A673 (cell line): ENCODE measurements around the gene MMEL1.

Source experiments
- CTCF ChIP-seq: fragments of 300-800, 200-600 bp; sonication (generic); conservative IDR thresholded peaks from 2 replicates; pipeline ENCODE4 v1.5.1; 2017; ENCODE audit warnings: low read depth, mild to moderate bottlenecking, antibody characterized with exemption, low read length, moderate library complexity, mixed read lengths
- EZH2 ChIP-seq: fragments of 200-600 bp; sonication (generic); IDR thresholded peaks from 2 replicates; pipeline ENCODE4 v1.6.1; 2017; ENCODE audit warnings: borderline replicate concordance, low read depth, mild to moderate bottlenecking, mixed read lengths, antibody characterized with exemption, low read length; ENCODE audit not compliant: poor library complexity, severe bottlenecking

- TF ChIP-seq CTCF (no peak), EZH2 (no peak)
Measured at GRCh38 chr1:2636733-2637132, 3.9 kb upstream of the MMEL1 start.
